Calu3 (cell line): ENCODE measurements around the gene FEM1B. TPM values are rescaled to one million over a fixed set of nuclear protein-coding genes. Genes with fewer than 3 reads are reported as not detected.

Source experiments
- BruUV-seq: library from RNA; stranded (reverse); fragments of 400-500 nt; replicated peaks from 2 replicates; lab custom pipeline; 2021; lab: Mats Ljungman, UMichigan
- CTCF ChIA-PET: fragments of 300-600 bp; sonication (Branson Sonifier 250); formaldehyde crosslinking; loops from one replicate; lab custom pipeline; 2022; ENCODE audit warnings: antibody characterized with exemption; lab: Charles Lee
- DNase-seq: peaks from one replicate; pipeline ENCODE4 v3.0.0; 2022
- H3K27ac Mint-ChIP-seq: one replicate; pipeline ENCODE4 v1.8.0; 2022; ENCODE audit warnings: mixed read lengths; ENCODE audit not compliant: unreplicated experiment
- H3K27me3 Mint-ChIP-seq: one replicate; pipeline ENCODE4 v1.8.0; 2022; ENCODE audit warnings: mixed read lengths; ENCODE audit not compliant: unreplicated experiment
- H3K36me3 Mint-ChIP-seq: one replicate; pipeline ENCODE4 v1.8.0; 2022; ENCODE audit warnings: mild to moderate bottlenecking, moderate library complexity, mixed read lengths; ENCODE audit not compliant: insufficient read depth, unreplicated experiment
- H3K4me1 Mint-ChIP-seq: one replicate; pipeline ENCODE4 v1.8.0; 2022; ENCODE audit warnings: mild to moderate bottlenecking, low read depth, mixed read lengths; ENCODE audit not compliant: unreplicated experiment
- H3K4me3 Mint-ChIP-seq: one replicate; pipeline ENCODE4 v1.8.0; 2022; ENCODE audit warnings: mild to moderate bottlenecking, low read depth, moderate library complexity, mixed read lengths; ENCODE audit not compliant: unreplicated experiment
- H3K9me3 Mint-ChIP-seq: one replicate; pipeline ENCODE4 v1.8.0; 2022; ENCODE audit warnings: low read depth, mixed read lengths; ENCODE audit not compliant: unreplicated experiment
- CTCF ChIP-seq: fragments of 200-600 bp; IDR thresholded peaks from one replicate; pipeline ENCODE4 v1.8.0; 2022; ENCODE audit warnings: antibody characterized with exemption; ENCODE audit not compliant: unreplicated experiment
- intact Hi-C: fragments of 100-400 bp; cut with micrococcal nuclease; formaldehyde crosslinking; loops from one replicate; pipeline ENCODE4 v1.10.0; 2022; ENCODE audit not compliant: unreplicated experiment
- total RNA-seq: library from RNA; stranded (reverse); gene quantifications from 2 replicates; pipeline ENCODE4 v1.2.3, GENCODE V29; 2022

FEM1B gene
- total RNA-seq, 1 experiment from 2014 or later, result 41.4 TPM

GRCh38 chr15:68343579-68344225, 66.2 kb downstream of the FEM1B start:
- intact Hi-C loops, result no loop called here
- TF ChIP-seq CTCF, result no peak
- Mint-ChIP-seq H3K9me3 (no peaks in the 10 kb centered on the region), H3K4me1 (peaks cover 12% of the 10 kb centered on the region), H3K27me3 (peaks cover 98% of the 10 kb centered on the region), H3K27ac (no peak overlapping the region), H3K4me3 (no peak overlapping the region), H3K36me3 (no peaks in the 10 kb centered on the region)
- CTCF ChIA-PET, result interaction anchor here (0.8 kb wide), 1 partner anchor 8 kb away, joined by 3 read pairs; no protein-coding TSS in a partner anchor
- no peak for DNase-seq
- BruUV-seq, result no TSS peak

GRCh38 chr15:68344600-68344999, 67.1 kb downstream of the FEM1B start:
- peaks cover 93% of the 10 kb centered on the region for H3K27me3 Mint-ChIP-seq
- BruUV-seq, result no TSS peak
- H3K4me3 Mint-ChIP-seq, result no peak overlapping the region
- no peaks in the 10 kb centered on the region for H3K9me3 Mint-ChIP-seq
- H3K36me3 Mint-ChIP-seq, result no peaks in the 10 kb centered on the region
- intact Hi-C loops, result no loop called here
- no peak for DNase-seq
- H3K27ac Mint-ChIP-seq, result no peak overlapping the region
- no peak for TF ChIP-seq CTCF
- H3K4me1 Mint-ChIP-seq, result peaks cover 12% of the 10 kb centered on the region
- CTCF ChIA-PET, result no interaction called here

Other genes with a start within 250 kb of the FEM1B start
- gene PIAS1, start 223.4 kb upstream of the FEM1B start, total RNA-seq, result 51.7 and 60.8 TPM in 2 replicates
- gene CALML4, start 72.4 kb upstream of the FEM1B start, total RNA-seq, result 17.9 and 24.1 TPM in 2 replicates
- gene CLN6, start 48.0 kb upstream of the FEM1B start, total RNA-seq, result 81.6 and 85.7 TPM in 2 replicates
- gene ITGA11, start 154.4 kb downstream of the FEM1B start, total RNA-seq, result not detected in 2 replicates